NCI-H1417 (cell line): Measurements from ENCODE around the gene RGP1.
A peak's percentile ranks its signal among the peaks of the same experiment; 100 is the strongest.

ENCODE experiments used
- DNase-seq, 3 experiments: peaks; one replicate each; lab custom pipeline; 2025; lab: John Stamatoyannopoulos, UW

Gene RGP1

GRCh38 chr9:35743880-35744518, 5.1 kb upstream of the RGP1 start:
- no peak for DNase-seq

DNA sequence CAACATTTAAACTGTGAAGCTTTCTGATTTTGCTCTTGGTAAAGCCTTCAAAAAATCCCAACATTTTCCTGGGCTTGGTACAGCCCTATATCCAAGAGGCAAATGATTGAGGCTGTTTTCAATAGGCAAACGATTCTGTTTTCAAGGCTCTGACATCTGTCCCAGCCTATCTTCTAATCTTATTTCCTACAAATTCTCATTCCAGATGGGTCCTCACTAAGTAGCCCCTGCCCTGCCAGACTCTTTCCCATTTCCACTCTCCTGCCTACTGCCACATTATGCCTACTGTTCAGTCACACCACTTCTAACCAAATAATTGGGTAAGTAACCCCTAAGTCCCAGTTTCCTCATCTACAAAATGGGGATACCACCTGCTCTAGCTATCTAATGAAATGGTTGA, 3.5 kb upstream of the RGP1 start:
- no peak for DNase-seq

DNA sequence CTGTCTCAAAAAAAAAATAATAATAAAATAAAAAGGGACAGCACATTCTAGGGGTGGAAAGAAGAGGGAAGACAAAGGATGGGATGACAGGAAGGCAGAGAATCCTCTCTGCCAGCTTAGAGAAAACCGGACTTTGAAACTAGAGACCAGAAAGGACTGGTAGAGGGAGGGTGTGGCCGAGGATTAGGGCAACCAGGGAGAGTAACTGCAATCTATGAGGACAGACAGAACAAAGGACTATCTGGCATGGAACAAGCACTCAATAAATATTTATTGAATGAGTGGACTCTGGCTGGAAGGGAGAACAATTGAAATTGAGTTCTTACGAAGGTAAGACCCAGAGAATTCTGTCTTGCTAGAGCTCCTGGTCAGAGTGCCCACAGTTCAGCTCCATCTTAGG, 2.5 kb upstream of the RGP1 start:
- DNase-seq, result no peak

GRCh38 chr9:35748242-35748857, 737 bp upstream of the RGP1 start:
- DNase-seq, result no peak

DNA sequence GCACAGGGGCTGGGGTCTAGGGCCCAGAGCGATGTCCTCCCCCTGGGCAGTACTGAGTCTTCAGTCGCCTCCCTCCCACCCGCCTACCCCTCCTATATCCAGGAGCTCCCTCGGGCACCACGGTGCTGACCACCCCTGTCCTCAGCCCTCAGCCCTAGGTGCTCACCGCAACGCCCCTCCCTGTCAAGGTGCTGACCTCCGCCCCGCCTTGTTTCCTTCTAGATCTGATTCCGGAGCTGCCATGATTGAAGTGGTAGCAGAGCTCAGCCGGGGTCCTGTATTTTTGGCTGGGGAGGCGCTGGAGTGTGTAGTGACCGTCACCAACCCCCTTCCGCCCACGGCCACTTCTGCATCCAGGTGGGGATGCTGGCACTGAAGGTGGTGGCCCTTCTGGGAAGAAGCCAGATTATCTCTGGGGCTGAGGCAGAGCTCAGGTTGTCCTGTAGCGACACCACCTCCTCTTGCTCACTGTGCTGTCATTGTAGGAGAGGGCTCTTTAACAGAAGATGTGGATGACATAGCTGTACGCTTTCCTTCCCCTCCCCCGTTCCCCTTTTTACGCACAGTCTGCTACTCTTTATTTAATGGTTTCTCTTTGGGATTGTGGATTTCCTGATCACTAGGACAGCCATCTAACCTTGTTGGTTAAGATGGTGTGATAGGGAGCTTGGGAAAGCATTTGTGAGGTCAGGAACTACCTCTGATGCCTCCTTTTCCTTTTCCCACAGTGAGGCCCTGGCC, 598 bp downstream of the RGP1 start:
- peak in 2 of 3 experiments; percentile 44 to 46 for DNase-seq

DNA sequence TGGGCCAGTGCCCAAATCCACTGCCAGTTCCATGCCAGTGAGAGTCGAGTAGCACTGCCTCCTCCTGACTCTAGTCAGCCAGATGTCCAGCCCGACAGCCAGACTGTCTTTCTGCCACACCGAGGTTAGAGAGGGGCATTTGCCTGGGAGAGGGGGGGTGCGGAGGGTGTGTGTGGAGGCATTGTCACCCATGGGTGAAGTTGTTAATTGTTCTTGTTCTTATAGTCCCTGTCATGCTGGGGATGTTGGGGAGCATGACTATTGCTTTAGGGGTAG, 1.1 kb downstream of the RGP1 start:
- no peak for DNase-seq

GRCh38 chr9:35753466-35753865, 4.4 kb downstream of the RGP1 start:
- no peak for DNase-seq

DNA sequence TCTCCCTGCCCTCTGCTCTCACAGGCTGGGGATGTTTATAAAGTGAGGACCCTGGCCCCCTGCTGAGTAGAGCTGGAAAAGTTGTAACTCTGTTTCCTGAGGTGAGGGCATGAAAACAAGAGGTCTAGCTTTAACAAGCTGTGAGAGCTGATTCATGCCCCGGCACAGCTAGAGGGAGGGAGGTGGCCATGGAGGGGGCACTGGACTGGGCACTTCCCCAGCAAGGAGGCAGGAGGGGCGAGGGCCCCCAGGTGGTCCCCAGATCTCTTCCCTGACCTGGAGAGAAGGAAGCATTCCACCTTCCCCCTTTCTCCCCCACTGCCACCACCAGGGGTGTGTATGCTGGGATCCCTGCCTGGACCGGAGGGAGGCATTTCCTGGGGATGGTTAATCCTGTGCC, 5.2 kb downstream of the RGP1 start, which contains the start of gene MSMP:
MSMP (minus strand) TSS at position 13 of the 400 bp plus-strand sequence. CDS start 147 bp downstream, outside the sequence.
- no peak for DNase-seq

GRCh38 chr9:35755071-35755470, 6.0 kb downstream of the RGP1 start:
- no peak for DNase-seq

DNA sequence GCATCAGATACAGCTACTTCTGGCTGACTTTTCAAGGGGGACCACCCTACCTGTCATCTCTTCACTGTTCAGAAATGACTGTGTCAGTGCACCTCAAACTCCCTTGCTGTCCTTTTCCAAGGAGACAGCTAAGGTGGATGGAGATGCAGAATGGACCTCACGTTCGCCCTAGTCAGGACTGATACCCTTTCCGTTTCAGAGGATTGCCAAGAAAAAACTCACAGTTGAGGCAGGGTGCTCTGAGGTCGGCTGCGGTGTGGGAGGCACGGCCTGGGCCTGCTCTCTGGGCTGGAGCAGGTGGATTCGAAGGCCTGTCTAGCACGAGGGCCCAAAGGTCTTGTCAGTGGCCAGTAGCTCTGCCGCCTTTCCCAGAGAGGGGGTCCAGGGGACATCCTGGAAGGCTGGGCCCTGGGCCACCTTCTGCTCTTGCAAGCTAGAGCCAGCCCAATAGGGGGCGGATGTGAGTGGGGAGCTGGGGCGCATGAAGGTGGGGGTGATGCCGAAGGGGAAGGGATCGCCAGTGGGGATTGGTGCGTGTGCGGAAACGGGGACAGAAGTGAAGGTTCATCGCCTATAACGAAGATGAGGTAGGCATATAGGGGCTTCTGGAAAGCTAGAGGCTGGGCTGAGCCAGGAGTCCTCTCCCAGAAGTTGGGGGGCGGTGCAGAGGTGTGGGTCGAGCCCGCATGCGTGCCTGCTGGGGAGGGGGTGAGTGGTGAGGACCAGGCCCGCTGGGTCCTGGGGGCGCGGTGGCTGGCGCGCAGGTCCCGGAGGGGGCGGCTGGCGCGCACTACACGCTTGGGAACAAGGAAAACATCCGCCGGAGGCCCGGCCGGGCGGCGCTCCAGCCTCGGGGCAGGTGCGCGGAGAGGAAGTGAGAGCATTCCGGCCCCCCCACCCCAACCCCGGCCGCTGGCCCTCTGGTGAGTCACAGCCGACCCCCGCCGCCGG, 7.5 kb downstream of the RGP1 start:
- peak; percentile 54 to 84 (median 79) for DNase-seq

DNA sequence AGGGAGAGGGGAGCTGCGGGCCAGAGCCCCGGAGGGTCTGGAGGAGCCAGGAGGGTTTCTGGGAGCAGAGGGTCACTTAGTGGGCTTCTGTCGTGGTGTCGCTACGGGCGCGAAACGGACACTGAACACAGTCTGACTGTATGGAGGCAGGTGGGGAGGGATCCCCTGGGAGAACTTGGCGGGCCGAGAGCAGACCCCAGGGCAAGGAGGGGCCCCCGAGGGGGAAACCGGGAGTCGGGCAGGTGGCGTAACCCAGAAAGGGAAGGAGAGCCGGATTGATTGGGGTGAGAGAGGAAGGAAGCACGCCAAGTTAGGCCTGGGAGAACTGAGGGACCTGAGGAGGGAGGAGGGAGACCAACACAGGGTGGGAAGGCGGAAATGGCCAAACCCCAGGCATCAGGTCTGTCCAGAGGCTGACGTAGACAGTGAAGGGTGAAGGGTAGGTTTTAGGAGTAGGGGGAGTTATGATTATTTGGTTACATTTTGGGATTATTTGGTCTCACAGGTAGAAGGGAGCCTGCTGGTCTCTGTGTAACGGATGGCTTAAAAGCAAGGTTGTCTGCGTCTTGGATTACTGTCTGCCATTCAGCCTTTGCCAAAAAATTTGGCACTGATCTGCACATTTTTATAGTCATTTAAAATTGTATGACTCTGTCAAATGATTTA, 8.3 kb downstream of the RGP1 start:
- DNase-seq, result peak in 2 of 3 experiments; percentile 80 to 85

DNA sequence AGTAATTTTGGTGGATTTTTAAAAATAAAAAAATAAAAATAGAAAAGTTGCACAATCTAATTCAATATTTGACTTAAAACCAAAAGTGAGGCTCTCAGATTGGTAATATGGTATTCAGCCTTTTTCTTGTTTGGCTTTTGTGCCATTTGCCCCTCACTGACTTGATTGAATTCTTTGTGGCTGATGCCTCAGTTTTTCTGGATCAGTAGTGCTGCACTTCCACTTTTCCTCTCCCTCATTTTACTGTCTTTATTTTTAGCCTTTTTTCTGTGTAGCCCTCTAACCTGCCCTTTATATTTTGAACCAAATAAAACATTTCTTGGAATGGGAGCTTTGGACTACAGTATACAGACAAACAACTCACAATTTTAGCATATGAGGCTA, 8.8 kb downstream of the RGP1 start:
- DNase-seq, result no peak

GRCh38 chr9:35758475-35759050, 9.5 kb downstream of the RGP1 start:
- no peak for DNase-seq

GRCh38 chr9:35759795-35760194, 10.7 kb downstream of the RGP1 start:
- DNase-seq, result no peak

DNA sequence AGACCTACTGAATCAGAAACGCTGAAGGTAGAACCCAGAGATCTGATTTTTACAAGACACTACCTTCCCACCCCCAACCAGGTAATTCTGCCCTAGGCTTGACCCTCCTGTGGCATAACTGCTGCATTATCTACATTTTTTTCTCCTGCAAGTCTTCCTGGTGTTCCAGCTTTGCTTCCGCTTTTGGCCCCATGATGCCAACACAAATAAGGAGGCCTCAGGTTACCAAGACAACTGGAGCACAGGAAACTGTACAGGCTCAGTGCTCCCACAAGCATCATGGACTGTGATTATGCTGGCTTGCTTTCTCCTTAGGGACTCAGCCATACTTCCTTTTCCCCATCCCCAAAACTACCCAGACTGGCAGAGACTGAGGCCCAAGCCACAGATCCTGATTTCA, 11.6 kb downstream of the RGP1 start:
- DNase-seq, result peak in 1 of 3 experiments; percentile 2

GRCh38 chr9:35763181-35763580, 14.1 kb downstream of the RGP1 start:
- no peak for DNase-seq

GRCh38 chr9:35763803-35764202, 14.7 kb downstream of the RGP1 start:
- DNase-seq, result no peak

- DNase-seq, result no peak
Observed at GRCh38 chr9:35766997-35767396, 17.9 kb downstream of the RGP1 start.

- no peak for DNase-seq
Observed at GRCh38 chr9:35767458-35767857, 18.4 kb downstream of the RGP1 start.

GRCh38 chr9:35769763-35770162, 20.7 kb downstream of the RGP1 start:
- no peak for DNase-seq

GRCh38 chr9:35771075-35771433, 22.0 kb downstream of the RGP1 start:
- DNase-seq, result peak in 1 of 3 experiments; percentile 34
